PFSK-1 (cell line): ENCODE measurements around the gene TRAK1.

Source experiments
- FOXP2 ChIP-seq: optimal IDR thresholded peaks from 2 replicates; pipeline ENCODE3; 2011; ENCODE audit warnings: borderline replicate concordance, control low read depth, inconsistent platforms; ENCODE audit not compliant: insufficient read depth; ENCODE audit errors: extremely low read length, extremely low read depth
- POLR2AphosphoS5 ChIP-seq: IDR thresholded peaks from 2 replicates; pipeline ENCODE4 v1.6.1; 2012; ENCODE audit warnings: low read depth, mild to moderate bottlenecking, control low read depth, low read length, moderate library complexity
- SIN3A ChIP-seq: IDR thresholded peaks from 2 replicates; pipeline ENCODE4 v1.6.1; 2012; ENCODE audit warnings: mild to moderate bottlenecking, low read length, moderate library complexity, borderline replicate concordance; ENCODE audit not compliant: insufficient read depth
- TAF1 ChIP-seq: IDR thresholded peaks from 2 replicates; pipeline ENCODE4 v1.6.1; 2012; ENCODE audit warnings: low read length, control low read depth, borderline replicate concordance; ENCODE audit not compliant: insufficient read depth
- TF ChIP-seq, protein P1 (sequence below), 2 experiments: IDR thresholded peaks; 2 replicates each; pipeline versions ENCODE4 v1.6.1 to v1.8.0; 2011 to 2012; ENCODE audit warnings: low read depth in 2 of 2, low read length in 2 of 2, control low read depth in 1 of 2, inconsistent platforms in 1 of 2, mild to moderate bottlenecking in 1 of 2, moderate library complexity in 1 of 2; ENCODE audit not compliant: insufficient read depth in 1 of 2

The TRAK1 gene

DNA sequence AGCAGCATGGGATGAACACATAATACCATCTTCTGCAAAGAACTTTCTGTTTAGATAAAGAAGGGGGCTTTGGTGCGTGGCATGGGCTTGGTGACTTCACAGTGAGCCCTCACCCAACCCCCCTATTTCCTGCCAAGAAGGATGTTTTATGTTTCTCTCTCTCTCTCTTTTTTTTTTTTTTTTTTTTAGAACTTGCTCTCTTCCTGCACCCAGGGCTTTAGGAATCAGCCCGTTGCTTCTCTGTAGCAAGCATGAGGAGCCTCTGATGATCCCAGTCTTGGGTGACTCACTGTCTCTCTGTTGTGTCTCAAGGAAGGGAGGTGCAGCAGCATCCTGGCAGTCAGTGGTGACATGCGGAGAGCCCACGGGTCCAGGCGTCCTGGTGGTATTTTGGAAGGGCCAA is 125.8 kb downstream of the TRAK1 start:
- no peak for TF ChIP-seq SIN3A
- no peak for TF ChIP-seq FOXP2
- TF ChIP-seq POLR2AphosphoS5 = no peak
- TF ChIP-seq, protein P1, sequence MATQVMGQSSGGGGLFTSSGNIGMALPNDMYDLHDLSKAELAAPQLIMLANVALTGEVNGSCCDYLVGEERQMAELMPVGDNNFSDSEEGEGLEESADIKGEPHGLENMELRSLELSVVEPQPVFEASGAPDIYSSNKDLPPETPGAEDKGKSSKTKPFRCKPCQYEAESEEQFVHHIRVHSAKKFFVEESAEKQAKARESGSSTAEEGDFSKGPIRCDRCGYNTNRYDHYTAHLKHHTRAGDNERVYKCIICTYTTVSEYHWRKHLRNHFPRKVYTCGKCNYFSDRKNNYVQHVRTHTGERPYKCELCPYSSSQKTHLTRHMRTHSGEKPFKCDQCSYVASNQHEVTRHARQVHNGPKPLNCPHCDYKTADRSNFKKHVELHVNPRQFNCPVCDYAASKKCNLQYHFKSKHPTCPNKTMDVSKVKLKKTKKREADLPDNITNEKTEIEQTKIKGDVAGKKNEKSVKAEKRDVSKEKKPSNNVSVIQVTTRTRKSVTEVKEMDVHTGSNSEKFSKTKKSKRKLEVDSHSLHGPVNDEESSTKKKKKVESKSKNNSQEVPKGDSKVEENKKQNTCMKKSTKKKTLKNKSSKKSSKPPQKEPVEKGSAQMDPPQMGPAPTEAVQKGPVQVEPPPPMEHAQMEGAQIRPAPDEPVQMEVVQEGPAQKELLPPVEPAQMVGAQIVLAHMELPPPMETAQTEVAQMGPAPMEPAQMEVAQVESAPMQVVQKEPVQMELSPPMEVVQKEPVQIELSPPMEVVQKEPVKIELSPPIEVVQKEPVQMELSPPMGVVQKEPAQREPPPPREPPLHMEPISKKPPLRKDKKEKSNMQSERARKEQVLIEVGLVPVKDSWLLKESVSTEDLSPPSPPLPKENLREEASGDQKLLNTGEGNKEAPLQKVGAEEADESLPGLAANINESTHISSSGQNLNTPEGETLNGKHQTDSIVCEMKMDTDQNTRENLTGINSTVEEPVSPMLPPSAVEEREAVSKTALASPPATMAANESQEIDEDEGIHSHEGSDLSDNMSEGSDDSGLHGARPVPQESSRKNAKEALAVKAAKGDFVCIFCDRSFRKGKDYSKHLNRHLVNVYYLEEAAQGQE (IDR thresholded peaks at IDR 0.05; ENCODE audit: insufficient read depth in 1 of 2, low read depth in 2 of 2, low read length in 2 of 2) = no peak
- TF ChIP-seq TAF1 = no peak

DNA sequence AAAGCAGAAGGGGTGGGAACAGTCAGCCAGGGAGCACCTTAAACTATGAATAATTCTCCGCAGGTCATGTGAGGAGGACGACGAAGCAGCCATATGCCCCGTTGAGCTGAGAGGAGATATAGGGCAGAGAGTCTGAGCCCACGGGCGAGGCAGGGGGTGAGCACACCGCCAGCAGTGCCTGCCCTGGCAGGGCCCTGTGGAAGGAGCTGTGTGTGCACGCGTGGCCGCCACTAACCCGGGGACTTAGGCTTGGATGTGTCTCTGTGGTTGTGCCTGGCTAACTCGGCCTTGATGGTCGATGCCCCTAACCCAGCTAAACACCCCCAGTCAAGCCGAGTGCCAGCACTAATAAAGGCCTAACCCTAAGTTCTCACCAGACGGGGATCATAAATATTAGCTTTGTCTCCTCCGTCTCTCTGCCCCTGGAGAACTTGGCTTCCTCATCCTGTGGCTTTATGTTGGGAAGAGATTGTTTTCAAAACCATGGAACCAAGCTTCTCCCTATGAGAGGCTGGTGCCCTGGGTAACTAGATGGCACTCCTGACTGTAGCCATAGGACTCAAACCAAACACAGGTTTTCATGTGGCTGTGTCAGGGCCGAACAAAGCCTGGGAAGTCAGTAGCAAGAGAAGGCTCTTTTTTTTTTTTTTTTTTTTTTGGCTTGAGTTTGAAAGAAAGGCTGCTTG is 129.4 kb downstream of the TRAK1 start:
- TF ChIP-seq FOXP2 (no peak), SIN3A (no peak), TAF1 (no peak), POLR2AphosphoS5 (no peak)
- TF ChIP-seq, protein P1 (IDR thresholded peaks at IDR 0.05; ENCODE audit: insufficient read depth in 1 of 2, low read depth in 2 of 2, low read length in 2 of 2) = no peak

DNA sequence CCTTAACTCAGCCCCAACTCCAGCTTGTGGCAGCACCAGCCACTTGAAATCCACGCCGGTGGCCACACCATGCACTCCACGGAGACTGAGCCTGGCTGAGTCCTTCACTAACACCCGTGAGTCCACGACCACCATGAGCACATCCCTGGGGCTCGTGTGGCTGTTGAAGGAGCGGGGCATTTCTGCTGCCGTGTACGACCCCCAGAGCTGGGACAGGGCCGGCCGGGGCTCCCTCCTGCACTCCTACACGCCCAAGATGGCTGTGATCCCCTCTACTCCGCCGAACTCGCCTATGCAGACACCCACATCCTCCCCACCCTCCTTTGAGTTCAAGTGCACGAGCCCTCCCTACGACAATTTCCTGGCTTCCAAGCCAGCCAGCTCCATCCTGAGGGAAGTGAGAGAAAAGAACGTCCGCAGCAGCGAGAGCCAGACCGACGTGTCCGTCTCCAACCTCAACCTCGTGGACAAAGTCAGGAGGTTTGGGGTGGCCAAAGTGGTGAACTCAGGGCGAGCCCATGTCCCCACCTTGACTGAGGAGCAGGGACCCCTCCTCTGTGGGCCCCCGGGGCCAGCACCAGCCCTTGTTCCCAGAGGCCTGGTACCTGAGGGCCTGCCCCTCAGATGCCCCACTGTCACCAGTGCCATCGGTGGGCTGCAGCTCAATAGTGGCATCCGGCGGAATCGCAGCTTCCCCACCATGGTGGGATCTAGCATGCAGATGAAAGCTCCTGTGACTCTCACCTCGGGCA is 132.0 kb downstream of the TRAK1 start:
- TF ChIP-seq SIN3A (no peak), POLR2AphosphoS5 (no peak)
- TF ChIP-seq, protein P1 (IDR thresholded peaks at IDR 0.05; ENCODE audit: insufficient read depth in 1 of 2, low read depth in 2 of 2, low read length in 2 of 2) = no peak

DNA sequence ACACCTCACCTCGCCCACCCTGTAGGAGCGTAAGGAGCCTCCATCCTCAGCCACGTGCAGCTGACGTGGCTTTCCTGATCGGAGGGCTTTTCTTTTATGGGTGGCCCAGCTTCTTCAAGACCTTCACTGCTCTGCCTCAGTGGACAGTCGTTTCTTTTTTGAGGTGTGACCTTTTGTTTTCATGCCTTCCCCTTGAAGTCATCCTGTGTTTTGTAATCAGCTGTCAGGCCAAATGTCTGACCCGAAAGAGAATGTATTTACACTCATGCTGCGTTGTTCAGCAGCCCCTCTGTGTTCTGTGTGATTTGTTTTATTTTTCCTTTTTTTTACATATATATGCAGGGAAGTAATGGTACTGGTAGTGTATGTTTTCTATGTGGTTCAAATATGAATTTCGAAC is 133.0 kb downstream of the TRAK1 start:
- TF ChIP-seq SIN3A (no peak), FOXP2 (no peak), POLR2AphosphoS5 (no peak), TAF1 (no peak)
- TF ChIP-seq, protein P1 (IDR thresholded peaks at IDR 0.05; ENCODE audit: insufficient read depth in 1 of 2, low read depth in 2 of 2, low read length in 2 of 2) = no peak
